HG03280 (cell line): ENCODE measurements around the gene SPOCK2.
"Not testable (repeated sequence)": the region's sequence is repeated elsewhere in the genome, so short reads cannot be mapped to it uniquely, and the experiment has no call there.

Experiments
- ATAC-seq: cut with Tn5 transposase; IDR thresholded peaks from one replicate; pipeline ENCODE4 v1.9.1; 2021; ENCODE audit warnings: mild to moderate bottlenecking, moderate library complexity; ENCODE audit not compliant: unreplicated experiment

SPOCK2 gene

GRCh38 chr10:72108830-72109635 lies 20.7 kb upstream of the SPOCK2 start:
- no peak for ATAC-seq

- ATAC-seq = not testable (repeated sequence)
Measured at GRCh38 chr10:72108004-72108370, 19.6 kb upstream of the SPOCK2 start.

- no peak for ATAC-seq
Measured at GRCh38 chr10:72107325-72108003, 19.1 kb upstream of the SPOCK2 start.

GRCh38 chr10:72106896-72107295 lies 18.5 kb upstream of the SPOCK2 start:
- no peak for ATAC-seq

- ATAC-seq = no peak
Measured at GRCh38 chr10:72106154-72106849, 18.0 kb upstream of the SPOCK2 start.

- no peak for ATAC-seq
Measured at GRCh38 chr10:72105710-72106109, 17.4 kb upstream of the SPOCK2 start.

- ATAC-seq = no peak
Measured at GRCh38 chr10:72105098-72105475, 16.7 kb upstream of the SPOCK2 start.

GRCh38 chr10:72104472-72105097 lies 16.2 kb upstream of the SPOCK2 start:
- no peak for ATAC-seq

- ATAC-seq = no peak
Measured at GRCh38 chr10:72099600-72099921, 11.2 kb upstream of the SPOCK2 start.

- ATAC-seq = no peak
Measured at GRCh38 chr10:72098836-72099599, 10.7 kb upstream of the SPOCK2 start.

- ATAC-seq = no peak
Measured at GRCh38 chr10:72098301-72098835, 10.0 kb upstream of the SPOCK2 start.

- no peak for ATAC-seq
Measured at GRCh38 chr10:72097448-72098300, 9.3 kb upstream of the SPOCK2 start.

GRCh38 chr10:72096115-72097000 lies 8.0 kb upstream of the SPOCK2 start:
- ATAC-seq = no peak

GRCh38 chr10:72095195-72095594 lies 6.8 kb upstream of the SPOCK2 start:
- no peak for ATAC-seq

GRCh38 chr10:72094574-72094973 lies 6.2 kb upstream of the SPOCK2 start:
- no peak for ATAC-seq

- no peak for ATAC-seq
Measured at GRCh38 chr10:72093450-72093849, 5.1 kb upstream of the SPOCK2 start.

GRCh38 chr10:72092987-72093386 lies 4.6 kb upstream of the SPOCK2 start:
- ATAC-seq = no peak

GRCh38 chr10:72092171-72092924 lies 4.0 kb upstream of the SPOCK2 start:
- ATAC-seq = no peak
